A673 (cell line): Measurements from ENCODE around the gene TRPM4. TPM values are rescaled to one million over a fixed set of nuclear protein-coding genes. Genes with fewer than 3 reads are reported as not detected.
A peak's percentile ranks its signal among the peaks of the same experiment; 100 is the strongest.
"Not testable (repeated sequence)": the region's sequence is repeated elsewhere in the genome, so short reads cannot be mapped to it uniquely, and the experiment has no call there.

Experiments used
- BruUV-seq: library from RNA; stranded (reverse); fragments of 400-500 nt; replicated peaks from 2 replicates; lab custom pipeline; 2021; lab: Mats Ljungman, UMichigan
- CTCF ChIA-PET: fragments of 300-600 bp; sonication (Branson Sonifier 250); formaldehyde crosslinking; loops from one replicate; lab custom pipeline; 2022; ENCODE audit warnings: antibody characterized with exemption; lab: Charles Lee
- POLR2A ChIA-PET: fragments of 300-600 bp; sonication (Branson Sonifier 250); formaldehyde crosslinking; loops from one replicate; lab custom pipeline; 2022; ENCODE audit warnings: antibody characterized with exemption; ENCODE audit not compliant: low non-redundant PET; lab: Charles Lee
- DNase-seq: peaks from one replicate; pipeline ENCODE4 v3.0.0-alpha.2; 2015; ENCODE audit warnings: low spot score
- H3K27ac ChIP-seq: fragments of 200-600 bp; sonication (generic); 2 replicates; pipeline ENCODE4 v1.5.1; 2016; ENCODE audit warnings: mixed run types, low read depth, mild to moderate bottlenecking, mixed read lengths, antibody characterized with exemption, low read length; ENCODE audit not compliant: poor library complexity, severe bottlenecking
- H3K27me3 ChIP-seq: fragments of 200-600 bp; sonication (generic); replicated peaks from 2 replicates; pipeline ENCODE4 v1.6.1; 2017; ENCODE audit warnings: mixed run types, low read depth, mild to moderate bottlenecking, mixed read lengths, antibody characterized with exemption, low read length; ENCODE audit not compliant: insufficient read depth, poor library complexity
- H3K36me3 ChIP-seq: fragments of 200-600 bp; sonication (generic); 2 replicates; pipeline ENCODE4 v1.6.1; 2016; ENCODE audit warnings: mixed run types, mild to moderate bottlenecking, mixed read lengths, antibody characterized with exemption, low read length; ENCODE audit not compliant: insufficient read depth, poor library complexity, severe bottlenecking
- H3K4me1 ChIP-seq: fragments of 200-600 bp; sonication (generic); 2 replicates; pipeline ENCODE4 v1.6.1; 2017; ENCODE audit warnings: mixed run types, mild to moderate bottlenecking, mixed read lengths, antibody characterized with exemption, low read length; ENCODE audit not compliant: insufficient read depth, poor library complexity, severe bottlenecking
- H3K4me3 ChIP-seq: fragments of 200-600 bp; sonication (generic); 2 replicates; pipeline ENCODE4 v1.5.1; 2016; ENCODE audit warnings: low read depth, mixed run types, mild to moderate bottlenecking, mixed read lengths, low read length; ENCODE audit not compliant: poor library complexity, severe bottlenecking
- H3K9me3 ChIP-seq: fragments of 200-600 bp; sonication (generic); 2 replicates; pipeline ENCODE4 v1.6.1; 2016; ENCODE audit warnings: mixed run types, low read depth, mild to moderate bottlenecking, mixed read lengths, antibody characterized with exemption, low read length; ENCODE audit not compliant: poor library complexity, severe bottlenecking
- EZH2 ChIP-seq: fragments of 200-600 bp; sonication (generic); IDR thresholded peaks from 2 replicates; pipeline ENCODE4 v1.6.1; 2017; ENCODE audit warnings: borderline replicate concordance, low read depth, mild to moderate bottlenecking, mixed read lengths, antibody characterized with exemption, low read length; ENCODE audit not compliant: poor library complexity, severe bottlenecking
- intact Hi-C: fragments of 100-400 bp; cut with micrococcal nuclease; formaldehyde crosslinking; loops from one replicate; pipeline ENCODE4 v1.10.0; 2022; ENCODE audit not compliant: unreplicated experiment
- total RNA-seq: library from RNA; stranded (reverse); gene quantifications from 2 replicates; pipeline ENCODE4 v1.2.3, GENCODE V29; 2021
- TF ChIP-seq, protein P1 (sequence below): fragments of 300-800, 200-600 bp; sonication (generic); conservative IDR thresholded peaks from 2 replicates; pipeline ENCODE4 v1.5.1; 2017; ENCODE audit warnings: low read depth, mild to moderate bottlenecking, antibody characterized with exemption, low read length, moderate library complexity, mixed read lengths

Gene TRPM4
- total RNA-seq, 1 experiment from 2014 or later = 107 TPM

GRCh38 chr19:49205114-49205513 is 47.5 kb downstream of the TRPM4 start:
- Histone ChIP-seq H3K4me3 (no peak overlapping the region), H3K36me3 (peaks cover 29% of the 10 kb centered on the region), H3K27me3 (no peaks in the 10 kb centered on the region), H3K4me1 (peaks cover 7% of the 10 kb centered on the region), H3K27ac (no peak overlapping the region), H3K9me3 (no peaks in the 10 kb centered on the region)
- ChIA-PET POLR2A (no interaction called here), CTCF (no interaction called here)
- BruUV-seq = no TSS peak
- intact Hi-C loops = loop anchor here (5.0 kb wide), 2 partner anchors 58 to 108 kb away; no protein-coding TSS in a partner anchor
- TF ChIP-seq EZH2 = no peak
- TF ChIP-seq, protein P1, sequence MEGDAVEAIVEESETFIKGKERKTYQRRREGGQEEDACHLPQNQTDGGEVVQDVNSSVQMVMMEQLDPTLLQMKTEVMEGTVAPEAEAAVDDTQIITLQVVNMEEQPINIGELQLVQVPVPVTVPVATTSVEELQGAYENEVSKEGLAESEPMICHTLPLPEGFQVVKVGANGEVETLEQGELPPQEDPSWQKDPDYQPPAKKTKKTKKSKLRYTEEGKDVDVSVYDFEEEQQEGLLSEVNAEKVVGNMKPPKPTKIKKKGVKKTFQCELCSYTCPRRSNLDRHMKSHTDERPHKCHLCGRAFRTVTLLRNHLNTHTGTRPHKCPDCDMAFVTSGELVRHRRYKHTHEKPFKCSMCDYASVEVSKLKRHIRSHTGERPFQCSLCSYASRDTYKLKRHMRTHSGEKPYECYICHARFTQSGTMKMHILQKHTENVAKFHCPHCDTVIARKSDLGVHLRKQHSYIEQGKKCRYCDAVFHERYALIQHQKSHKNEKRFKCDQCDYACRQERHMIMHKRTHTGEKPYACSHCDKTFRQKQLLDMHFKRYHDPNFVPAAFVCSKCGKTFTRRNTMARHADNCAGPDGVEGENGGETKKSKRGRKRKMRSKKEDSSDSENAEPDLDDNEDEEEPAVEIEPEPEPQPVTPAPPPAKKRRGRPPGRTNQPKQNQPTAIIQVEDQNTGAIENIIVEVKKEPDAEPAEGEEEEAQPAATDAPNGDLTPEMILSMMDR = no peak
- no peak for DNase-seq

DNA sequence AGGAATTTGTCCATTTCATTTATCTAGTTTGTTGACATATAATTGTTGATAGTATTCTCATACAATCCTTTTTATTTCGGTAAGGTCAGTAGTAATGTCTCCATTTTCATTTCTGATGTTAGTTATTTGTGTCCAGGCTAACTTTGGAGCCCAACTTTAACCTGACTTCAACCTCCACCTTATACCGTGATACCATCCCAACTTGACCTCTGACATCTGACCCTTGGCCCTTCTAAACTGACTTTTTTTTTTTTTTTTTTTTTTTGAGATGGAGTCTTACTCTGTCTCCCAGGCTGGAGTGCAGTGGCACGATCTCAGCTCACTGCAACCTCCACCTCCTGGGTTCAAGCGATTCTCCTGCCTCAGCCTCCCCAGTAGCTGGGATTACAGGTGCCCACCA is 51.9 kb downstream of the TRPM4 start:
- Histone ChIP-seq H3K4me1 (peaks cover 25% of the 10 kb centered on the region), H3K27ac (peak overlapping the region; percentile 99), H3K36me3 (peaks cover 25% of the 10 kb centered on the region)
- BruUV-seq, H3K4me3 ChIP-seq, H3K9me3 ChIP-seq, H3K27me3 ChIP-seq, DNase-seq, POLR2A ChIA-PET: not testable (repeated sequence)
- CTCF ChIA-PET = interaction anchor here (2.0 kb wide), 1 partner anchor 112 kb away, joined by 17 read pairs; no protein-coding TSS in a partner anchor
- intact Hi-C loops = loop anchor here (5.0 kb wide), 2 partner anchors 62 to 112 kb away; no protein-coding TSS in a partner anchor

DNA sequence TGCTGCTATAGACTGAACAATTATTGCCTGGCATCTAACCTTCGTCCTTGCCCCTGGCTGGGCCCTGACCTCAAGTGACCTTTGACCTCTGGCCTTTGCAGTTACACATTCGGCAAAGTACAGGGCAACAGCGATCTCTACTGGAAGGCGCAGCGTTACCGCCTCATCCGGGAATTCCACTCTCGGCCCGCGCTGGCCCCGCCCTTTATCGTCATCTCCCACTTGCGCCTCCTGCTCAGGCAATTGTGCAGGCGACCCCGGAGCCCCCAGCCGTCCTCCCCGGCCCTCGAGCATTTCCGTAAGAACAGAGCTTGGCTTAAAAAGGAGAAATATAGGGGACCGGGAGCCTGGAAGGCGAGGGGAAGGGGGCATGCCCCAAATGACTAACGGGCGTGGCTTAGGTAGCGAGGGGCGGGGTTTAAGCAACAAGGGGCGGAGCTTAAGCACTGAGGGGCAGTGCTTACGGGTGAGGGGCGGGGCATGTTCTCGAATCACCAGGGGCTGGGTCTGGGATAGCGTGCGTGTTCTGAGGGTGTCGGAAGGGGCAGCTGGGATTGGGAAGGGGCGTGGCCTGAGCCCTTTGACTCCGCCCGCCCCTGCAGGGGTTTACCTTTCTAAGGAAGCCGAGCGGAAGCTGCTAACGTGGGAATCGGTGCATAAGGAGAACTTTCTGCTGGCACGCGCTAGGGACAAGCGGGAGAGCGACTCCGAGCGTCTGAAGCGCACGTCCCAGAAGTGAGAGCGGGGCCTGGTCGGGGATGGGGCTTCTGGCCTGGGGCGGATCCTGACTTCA is 52.7 kb downstream of the TRPM4 start:
- H3K9me3 ChIP-seq = no peaks in the 10 kb centered on the region
- BruUV-seq = no TSS peak
- ChIA-PET CTCF (interaction anchor here (0.8 to 1.5 kb wide), 5 partner anchors 11 to 211 kb away, joined by 3 to 10 read pairs (median 4); no protein-coding TSS in a partner anchor), POLR2A (interaction anchor here (0.6 to 0.7 kb wide), 3 partner anchors 34 to 341 kb away, joined by 3 to 6 read pairs (median 5); partner anchors contain the start of gene RUVBL2)
- no peaks in the 10 kb centered on the region for H3K27me3 ChIP-seq
- peaks cover 32% of the 10 kb centered on the region for H3K4me1 ChIP-seq
- peak overlapping the region; percentile 67 for H3K4me3 ChIP-seq
- peaks cover 33% of the 10 kb centered on the region for H3K36me3 ChIP-seq
- peak; percentile 96 for DNase-seq
- TF ChIP-seq EZH2 = no peak
- TF ChIP-seq, protein P1 = 0 out of 2 replicates have a peak, but pooled peaks have one; percentile 12
- intact Hi-C loops = loop anchor here (5.0 kb wide), 2 partner anchors 98 to 218 kb away; partner anchors contain the start of genes GYS1, LIN7B and RUVBL2
- H3K27ac ChIP-seq = peak overlapping the region; percentile 99
